ENCODE measurements around the gene UNC93A.
"Not testable (repeated sequence)": the region's sequence is repeated elsewhere in the genome, so short reads cannot be mapped to it uniquely, and the experiment has no call there.

Gene UNC93A

DNA sequence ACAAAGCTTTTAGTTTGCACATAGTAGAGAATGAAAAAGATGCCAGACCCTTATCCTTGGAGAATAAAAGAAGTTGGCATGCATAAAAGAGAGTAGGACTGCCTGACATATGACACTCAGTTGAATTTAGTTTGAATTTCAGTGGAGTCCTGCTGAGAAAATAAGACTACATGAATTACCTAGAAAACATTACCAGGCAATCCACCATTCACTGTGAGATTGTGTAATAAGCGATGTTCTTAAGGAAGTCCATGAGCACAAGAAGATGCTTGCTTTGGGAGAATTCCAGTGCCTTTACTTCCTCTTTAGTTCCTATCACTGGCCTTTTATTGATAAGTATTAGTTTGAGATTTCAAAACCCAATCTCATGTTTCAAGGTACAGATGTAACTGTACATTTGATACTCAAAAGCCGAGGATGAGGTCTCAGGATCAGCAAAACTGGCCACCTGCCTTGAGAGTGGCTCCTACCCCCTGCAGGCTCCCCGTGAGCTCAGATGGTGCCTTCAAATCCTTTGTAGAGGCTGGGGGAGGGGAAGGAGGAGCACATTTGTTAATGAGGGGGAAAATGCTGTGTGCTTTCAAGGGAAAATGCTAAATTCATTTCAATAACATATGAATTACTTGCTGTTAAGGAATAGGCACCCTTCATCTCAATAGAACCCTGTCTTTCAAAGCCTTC, 11.2 kb upstream of the UNC93A start:
- no peak overlapping the region for H3K9ac ChIP-seq (ENCODE audit: low read depth, low read length)
- peaks cover 36% of the 10 kb centered on the region for H3K4me1 ChIP-seq (ENCODE audit: insufficient read depth, low read length)
- H3K9me3 ChIP-seq (ENCODE audit: control insufficient read depth, insufficient read depth, low read length) = no peaks in the 10 kb centered on the region
- no peaks in the 10 kb centered on the region for H3K36me3 ChIP-seq (ENCODE audit: insufficient read depth, low read length)

DNA sequence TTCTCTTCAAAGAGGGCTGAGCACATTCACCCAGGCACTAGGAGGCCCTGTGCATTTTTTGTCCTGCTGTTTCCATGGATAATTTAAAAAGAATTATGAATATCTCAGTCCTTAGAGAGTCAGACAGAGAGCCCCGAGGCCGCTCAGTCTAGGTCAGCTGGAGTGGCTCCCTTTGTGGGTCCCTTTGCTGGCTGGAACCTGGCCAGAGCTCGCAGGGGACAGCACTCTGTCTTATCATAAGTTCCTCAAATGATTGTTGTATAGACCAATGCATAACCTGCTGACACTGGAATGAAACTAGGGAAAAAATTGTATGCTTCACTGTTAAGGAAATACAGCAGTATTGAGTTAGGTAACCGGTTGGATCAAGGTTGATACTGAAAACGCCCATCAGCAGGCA, 10.6 kb upstream of the UNC93A start:
- not testable (repeated sequence) for H3K36me3 ChIP-seq (ENCODE audit: insufficient read depth, low read length); H3K9ac ChIP-seq (ENCODE audit: low read depth, low read length); H3K9me3 ChIP-seq (ENCODE audit: control insufficient read depth, insufficient read depth, low read length)
- peaks cover 36% of the 10 kb centered on the region for H3K4me1 ChIP-seq (ENCODE audit: insufficient read depth, low read length)

DNA sequence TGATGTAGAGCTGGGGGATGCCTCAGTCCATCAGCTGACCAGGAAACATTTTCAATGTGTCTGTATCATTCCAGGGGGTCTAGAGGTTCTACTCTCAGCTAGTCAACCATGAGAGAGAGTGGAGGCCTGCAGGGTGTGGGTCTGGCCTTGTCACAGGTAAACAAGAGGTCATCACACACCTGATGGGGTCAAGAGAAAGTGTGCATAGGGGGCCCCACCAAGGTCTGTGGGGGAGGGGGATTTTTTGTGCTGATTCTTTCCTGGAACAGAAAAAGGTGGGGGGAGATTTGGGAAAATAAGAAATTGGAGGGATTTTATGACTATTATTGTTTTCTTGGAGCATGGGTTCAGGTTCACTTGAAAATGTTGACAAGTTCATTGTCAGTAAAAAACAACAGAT, 8.9 kb upstream of the UNC93A start:
- no peaks in the 10 kb centered on the region for H3K36me3 ChIP-seq (ENCODE audit: insufficient read depth, low read length)
- peaks cover 36% of the 10 kb centered on the region for H3K4me1 ChIP-seq (ENCODE audit: insufficient read depth, low read length)
- no peaks in the 10 kb centered on the region for H3K9me3 ChIP-seq (ENCODE audit: control insufficient read depth, insufficient read depth, low read length)
- no peak overlapping the region for H3K9ac ChIP-seq (ENCODE audit: low read depth, low read length)

DNA sequence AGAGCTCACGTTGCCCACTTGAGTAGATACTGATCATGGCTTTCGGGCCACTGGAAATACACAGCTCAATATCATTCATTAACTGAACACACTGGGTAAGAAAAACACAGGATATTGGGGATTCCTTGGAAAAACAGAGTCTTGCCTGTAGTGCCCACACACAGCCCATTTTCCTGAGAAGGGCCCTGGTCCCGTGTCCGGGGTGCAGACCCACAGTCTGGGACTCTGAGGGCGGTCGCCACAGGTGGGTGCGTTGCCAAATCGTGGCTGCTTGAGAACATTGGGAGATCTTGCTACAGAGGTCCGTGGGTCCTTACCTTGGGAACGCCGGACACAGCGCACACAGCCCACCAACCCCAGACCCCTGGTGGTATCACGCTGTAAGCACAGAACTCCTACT, 6.5 kb upstream of the UNC93A start:
- not testable (repeated sequence) for H3K9ac ChIP-seq (ENCODE audit: low read depth, low read length); H3K9me3 ChIP-seq (ENCODE audit: control insufficient read depth, insufficient read depth, low read length); H3K36me3 ChIP-seq (ENCODE audit: insufficient read depth, low read length)
- peaks cover 23% of the 10 kb centered on the region for H3K4me1 ChIP-seq (ENCODE audit: insufficient read depth, low read length)

DNA sequence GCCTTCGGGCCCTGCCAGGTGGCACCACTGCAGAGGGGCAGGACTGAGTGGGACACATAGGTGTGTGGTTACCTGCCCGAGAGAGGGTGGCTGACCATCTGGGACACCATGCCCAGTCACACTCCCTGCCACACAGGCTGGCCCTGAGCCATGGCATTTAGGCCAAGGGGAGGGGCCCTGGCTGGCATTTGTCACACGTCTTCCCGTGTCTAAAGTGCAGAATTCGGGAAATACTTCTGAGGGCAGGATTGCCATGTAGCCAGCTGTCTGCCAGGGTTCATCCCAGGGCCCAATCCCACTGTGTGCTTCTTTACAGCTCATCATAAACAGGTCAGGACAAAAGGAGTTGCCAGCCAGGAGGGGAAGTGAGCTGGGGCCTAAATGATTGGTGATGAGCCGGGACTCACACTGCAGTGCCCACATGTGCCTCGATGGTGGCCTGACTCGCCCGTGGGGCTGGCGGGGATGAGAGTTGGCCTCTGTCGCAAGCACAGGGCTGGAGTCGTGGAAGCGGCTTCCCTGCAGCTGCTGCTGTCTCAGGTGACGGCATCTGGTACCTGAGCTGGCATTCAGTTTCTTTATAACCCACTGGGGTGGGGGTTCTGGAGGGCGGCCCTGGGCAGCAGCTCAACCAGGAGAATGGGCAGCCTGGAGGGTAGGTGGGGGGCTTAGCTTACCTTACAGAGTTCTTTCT, 5.9 kb upstream of the UNC93A start:
- H3K9ac ChIP-seq (ENCODE audit: low read depth, low read length) = no peak overlapping the region
- H3K9me3 ChIP-seq (ENCODE audit: control insufficient read depth, insufficient read depth, low read length) = no peaks in the 10 kb centered on the region
- H3K4me1 ChIP-seq (ENCODE audit: insufficient read depth, low read length) = peaks cover 17% of the 10 kb centered on the region
- H3K36me3 ChIP-seq (ENCODE audit: insufficient read depth, low read length) = no peaks in the 10 kb centered on the region

DNA sequence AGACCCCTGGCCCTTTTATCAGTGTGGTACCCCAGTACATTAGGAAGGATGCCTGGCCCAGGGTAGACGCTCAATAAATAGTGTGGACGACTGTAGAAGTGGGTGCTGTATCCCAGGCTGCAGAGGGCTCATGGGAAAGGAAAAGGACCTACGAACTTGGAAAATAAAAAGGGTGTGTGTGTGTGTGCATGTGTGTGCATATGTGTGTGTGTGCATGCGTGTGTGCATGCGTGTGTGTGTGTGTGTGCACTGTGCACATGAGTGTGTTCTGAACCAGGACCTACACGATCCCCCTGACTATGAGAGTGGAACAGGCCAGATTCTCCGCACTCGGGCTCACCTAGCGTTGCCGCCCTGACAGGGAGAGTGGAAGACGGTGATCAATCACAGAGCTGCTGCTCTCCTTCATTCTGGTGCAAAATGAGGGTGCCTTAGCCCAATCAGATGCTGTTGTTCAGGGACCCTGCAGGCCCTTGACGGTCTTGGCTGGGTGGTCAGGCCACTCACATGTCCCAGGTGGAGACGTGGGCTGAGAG, 3.5 kb upstream of the UNC93A start:
- Histone ChIP-seq H3K4me1 (ENCODE audit: insufficient read depth, low read length) (peaks cover 12% of the 10 kb centered on the region; the same call in 1 of the 2 replicates), H3K9me3 (ENCODE audit: control insufficient read depth, insufficient read depth, low read length) (no peaks in the 10 kb centered on the region), H3K36me3 (ENCODE audit: insufficient read depth, low read length) (no peaks in the 10 kb centered on the region), H3K9ac (ENCODE audit: low read depth, low read length) (no peak overlapping the region)

DNA sequence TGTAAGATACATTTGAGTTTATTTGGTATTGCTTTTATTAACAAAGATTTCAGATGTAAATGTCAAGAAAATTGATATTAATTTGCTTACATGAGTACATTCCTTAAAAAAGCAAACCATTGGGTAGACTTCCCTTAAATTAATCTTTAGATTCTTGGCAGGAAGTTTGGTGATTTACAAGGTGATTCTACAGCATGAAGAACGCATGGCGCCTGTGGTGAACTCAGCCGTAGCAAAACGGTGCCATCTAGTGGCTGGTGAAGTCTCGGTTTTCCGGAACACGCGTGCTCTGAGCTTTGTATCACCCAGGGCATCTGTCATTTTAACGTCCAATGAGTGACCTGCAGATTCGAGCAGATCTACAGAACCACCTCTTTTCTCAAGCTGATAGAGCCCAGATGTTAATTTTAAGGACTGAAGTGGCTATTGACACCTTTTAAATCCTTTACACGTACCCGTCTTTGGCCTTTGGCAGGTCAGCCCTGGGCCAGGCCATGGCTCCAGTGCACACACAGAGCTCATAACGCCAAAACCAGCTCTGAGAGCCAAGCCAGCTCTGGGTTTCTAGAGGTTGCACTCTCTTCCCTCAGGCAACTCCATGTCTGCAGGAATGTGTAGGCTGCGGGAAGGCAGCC, 2.4 kb upstream of the UNC93A start:
- H3K36me3 ChIP-seq (ENCODE audit: insufficient read depth, low read length); H3K9me3 ChIP-seq (ENCODE audit: control insufficient read depth, insufficient read depth, low read length); H3K4me1 ChIP-seq (ENCODE audit: insufficient read depth, low read length); H3K9ac ChIP-seq (ENCODE audit: low read depth, low read length): not testable (repeated sequence)

DNA sequence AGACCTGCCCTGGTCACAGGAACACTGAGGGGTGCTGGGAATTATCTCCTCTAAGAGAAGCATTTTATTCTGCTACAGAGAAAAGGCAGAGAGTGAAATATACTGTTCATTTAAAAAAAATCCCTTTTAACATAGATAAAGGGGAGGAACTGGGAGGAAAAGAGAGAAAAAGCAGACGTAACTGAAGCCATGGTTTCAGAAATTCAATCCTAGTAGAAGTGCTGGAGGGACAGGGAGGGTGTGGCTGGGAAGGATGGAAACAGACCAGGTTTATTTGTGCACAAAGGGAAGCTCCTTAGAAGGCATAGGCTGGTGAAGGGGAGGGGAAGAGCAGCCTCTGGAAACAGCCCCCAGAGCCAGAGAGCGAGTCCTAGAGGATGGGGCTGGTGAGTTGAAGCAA, 1.8 kb upstream of the UNC93A start:
- not testable (repeated sequence) for H3K9me3 ChIP-seq (ENCODE audit: control insufficient read depth, insufficient read depth, low read length); H3K9ac ChIP-seq (ENCODE audit: low read depth, low read length); H3K4me1 ChIP-seq (ENCODE audit: insufficient read depth, low read length); H3K36me3 ChIP-seq (ENCODE audit: insufficient read depth, low read length)

DNA sequence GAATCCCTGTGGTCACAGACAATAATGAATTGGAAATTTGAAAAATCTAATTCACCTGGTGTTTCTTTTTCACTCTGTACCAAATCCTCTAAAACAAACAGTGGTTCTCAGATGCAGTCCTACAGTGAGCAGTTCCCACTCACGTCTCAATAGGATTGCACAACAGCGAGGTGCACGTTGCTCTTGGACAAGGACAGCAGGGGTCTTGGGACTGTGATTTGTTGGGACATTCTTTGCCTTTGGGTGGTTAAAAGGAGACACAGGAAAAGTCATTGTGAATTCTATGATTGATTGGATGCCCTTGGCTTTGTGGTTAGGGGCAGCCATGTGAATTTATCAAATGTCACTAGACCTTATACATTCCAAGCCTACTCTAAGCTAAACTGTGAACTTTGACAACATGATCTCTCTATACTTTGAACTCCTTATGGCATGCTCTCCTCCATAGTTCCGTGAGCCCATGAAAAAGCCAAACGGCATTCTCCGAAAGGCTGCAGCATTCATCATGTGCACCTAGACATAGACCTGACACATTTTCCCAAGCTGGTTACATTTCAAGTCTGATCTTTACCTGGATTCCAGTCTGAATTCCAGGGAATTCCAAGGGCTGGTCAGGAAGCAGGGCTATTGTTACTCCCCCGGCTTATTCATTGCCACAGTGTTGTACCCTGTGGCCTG, 647 bp downstream of the UNC93A start:
- no peak overlapping the region for H3K9ac ChIP-seq (ENCODE audit: low read depth, low read length)
- no peaks in the 10 kb centered on the region for H3K9me3 ChIP-seq (ENCODE audit: control insufficient read depth, insufficient read depth, low read length)

DNA sequence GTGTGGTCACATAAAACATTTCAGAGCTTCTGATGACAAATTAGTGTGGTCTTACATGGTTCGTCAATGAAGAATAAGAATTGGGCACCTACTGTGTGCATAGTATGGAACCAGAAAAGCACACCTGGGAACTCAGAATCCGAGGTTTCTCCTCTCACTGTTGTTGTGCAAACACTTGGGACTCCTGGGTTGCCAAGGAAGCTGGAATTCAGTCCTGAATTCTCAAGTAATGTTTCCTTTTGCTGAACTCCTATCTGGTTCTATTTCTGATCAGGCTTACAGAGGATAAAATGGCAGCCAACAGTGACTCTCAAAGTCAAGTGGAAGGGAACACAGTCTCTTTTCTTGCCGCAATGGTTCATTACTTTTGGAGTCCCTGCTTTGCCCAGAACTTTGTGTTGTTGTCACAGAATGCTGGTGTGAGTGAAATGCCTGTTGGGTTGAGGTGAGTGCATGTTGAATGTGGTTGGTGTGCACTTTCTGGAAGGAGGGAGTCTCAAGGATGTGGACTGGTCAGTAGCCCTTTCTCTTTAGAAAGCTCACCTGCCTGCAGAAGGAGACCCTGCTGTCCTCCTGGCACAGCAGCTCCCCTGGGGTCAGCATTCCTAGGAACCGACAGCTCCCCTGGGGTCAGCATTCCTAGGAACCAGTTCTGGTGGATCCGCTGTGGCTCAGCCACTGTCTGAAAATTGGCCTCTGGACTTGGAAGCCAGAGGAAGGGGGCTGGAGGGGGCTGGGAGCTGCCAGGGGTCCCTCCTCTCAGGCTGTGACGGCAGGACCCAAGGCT, 1.4 kb downstream of the UNC93A start:
- no peak overlapping the region for H3K9ac ChIP-seq (ENCODE audit: low read depth, low read length)

More for the DNA sequence above, 647 bp downstream of the UNC93A start:
- no peaks in the 10 kb centered on the region for H3K36me3 ChIP-seq (ENCODE audit: insufficient read depth, low read length)
- H3K4me1 ChIP-seq (ENCODE audit: insufficient read depth, low read length) = 0 out of 2 replicates have a peak, but pooled peaks cover 5% of the 10 kb centered on the region

DNA sequence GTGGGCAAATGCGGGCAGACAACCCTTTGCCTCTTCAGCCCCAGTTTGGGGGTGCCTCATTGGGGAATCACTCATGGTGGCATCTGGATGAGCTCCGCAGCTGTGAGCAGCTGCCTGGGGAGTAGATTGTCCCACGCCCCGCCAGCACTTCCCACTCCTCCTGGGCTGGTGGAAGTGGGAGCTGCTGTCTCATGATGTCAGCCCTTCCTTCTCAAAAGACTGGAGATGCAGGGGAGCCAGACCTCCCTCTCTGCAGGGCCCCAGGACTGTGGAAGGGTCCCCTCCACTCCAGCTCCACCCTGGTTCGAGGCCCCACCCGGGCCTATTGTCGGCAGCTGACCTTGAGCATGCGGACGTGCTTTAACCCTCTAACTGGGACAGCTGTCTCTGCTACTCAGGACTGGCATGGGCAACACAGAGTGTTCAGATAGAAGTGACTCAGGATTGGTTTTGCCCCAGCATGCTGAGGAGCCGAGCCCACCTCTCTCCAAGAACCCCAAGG, 2.0 kb downstream of the UNC93A start:
- Histone ChIP-seq H3K9me3 (ENCODE audit: control insufficient read depth, insufficient read depth, low read length) (peaks cover 4% of the 10 kb centered on the region; the same call in 1 of the 2 replicates), H3K4me1 (ENCODE audit: insufficient read depth, low read length) (0 out of 2 replicates have a peak, but pooled peaks cover 5% of the 10 kb centered on the region), H3K9ac (ENCODE audit: low read depth, low read length) (no peak overlapping the region), H3K36me3 (ENCODE audit: insufficient read depth, low read length) (no peaks in the 10 kb centered on the region)

More for the DNA sequence above, 1.4 kb downstream of the UNC93A start:
- Histone ChIP-seq H3K4me1 (ENCODE audit: insufficient read depth, low read length) (0 out of 2 replicates have a peak, but pooled peaks cover 5% of the 10 kb centered on the region), H3K9me3 (ENCODE audit: control insufficient read depth, insufficient read depth, low read length) (peaks cover under 1% of the 10 kb centered on the region; the same call in 1 of the 2 replicates), H3K36me3 (ENCODE audit: insufficient read depth, low read length) (no peaks in the 10 kb centered on the region)

DNA sequence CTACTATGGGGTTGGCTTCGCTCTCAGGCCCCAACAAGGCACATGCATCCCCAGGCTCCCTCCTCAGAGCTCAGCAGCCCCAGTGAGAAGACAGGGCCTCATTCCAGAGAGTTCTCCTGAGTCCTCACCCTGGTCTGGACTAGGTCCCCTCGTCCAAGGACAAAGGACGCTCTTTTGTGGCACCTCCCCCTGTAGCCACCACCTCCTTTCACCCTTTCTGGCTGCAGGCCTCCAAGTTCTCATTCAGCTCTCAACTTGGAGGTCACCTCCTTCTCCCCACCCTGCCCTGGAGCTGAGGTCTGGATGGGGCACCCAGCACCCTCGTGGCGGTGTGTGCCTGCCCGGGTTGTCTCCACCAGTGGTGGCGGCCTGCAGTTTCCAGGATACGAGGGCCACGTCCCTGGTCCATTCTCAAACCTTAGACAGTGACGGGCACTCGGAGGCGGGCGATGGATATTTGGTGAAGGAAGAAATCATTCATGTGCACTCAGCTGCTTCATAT, 2.5 kb downstream of the UNC93A start:
- 0 out of 2 replicates have a peak, but pooled peaks cover 5% of the 10 kb centered on the region for H3K4me1 ChIP-seq (ENCODE audit: insufficient read depth, low read length)
- H3K9ac ChIP-seq (ENCODE audit: low read depth, low read length) = no peak overlapping the region
- H3K36me3 ChIP-seq (ENCODE audit: insufficient read depth, low read length) = no peaks in the 10 kb centered on the region
- H3K9me3 ChIP-seq (ENCODE audit: control insufficient read depth, insufficient read depth, low read length) = peaks cover 4% of the 10 kb centered on the region; the same call in 1 of the 2 replicates

DNA sequence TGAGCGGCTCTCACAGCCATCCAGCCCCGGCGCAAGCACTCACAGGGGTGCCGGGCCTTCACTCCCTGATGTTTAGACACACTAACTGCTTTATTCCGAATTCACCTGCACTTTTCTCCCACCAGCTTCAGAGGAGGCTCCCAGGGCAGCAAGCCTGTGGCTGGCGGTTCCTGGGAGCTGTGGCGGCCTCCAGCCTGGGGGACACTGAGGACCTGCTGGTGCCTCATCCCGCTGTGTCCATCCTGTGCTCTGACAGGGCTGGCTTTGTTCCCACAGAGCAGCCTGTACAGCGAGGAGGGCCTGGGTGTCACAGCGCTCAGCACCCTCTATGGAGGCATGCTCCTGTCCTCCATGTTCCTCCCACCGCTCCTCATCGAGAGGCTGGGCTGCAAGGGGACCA, 3.1 kb downstream of the UNC93A start:
- Histone ChIP-seq H3K9ac (ENCODE audit: low read depth, low read length) (no peak overlapping the region), H3K4me1 (ENCODE audit: insufficient read depth, low read length) (0 out of 2 replicates have a peak, but pooled peaks cover 5% of the 10 kb centered on the region), H3K9me3 (ENCODE audit: control insufficient read depth, insufficient read depth, low read length) (peaks cover 4% of the 10 kb centered on the region; the same call in 1 of the 2 replicates), H3K36me3 (ENCODE audit: insufficient read depth, low read length) (no peaks in the 10 kb centered on the region)

Data from ES-I3 (cell line).